ENCODE data around the gene ANXA1. TPM values are rescaled to one million over a fixed set of nuclear protein-coding genes. Genes with fewer than 3 reads are reported as not detected.

ANXA1 gene
- total RNA-seq, 1 donor from 2014 or later: 4,910 TPM

DNA sequence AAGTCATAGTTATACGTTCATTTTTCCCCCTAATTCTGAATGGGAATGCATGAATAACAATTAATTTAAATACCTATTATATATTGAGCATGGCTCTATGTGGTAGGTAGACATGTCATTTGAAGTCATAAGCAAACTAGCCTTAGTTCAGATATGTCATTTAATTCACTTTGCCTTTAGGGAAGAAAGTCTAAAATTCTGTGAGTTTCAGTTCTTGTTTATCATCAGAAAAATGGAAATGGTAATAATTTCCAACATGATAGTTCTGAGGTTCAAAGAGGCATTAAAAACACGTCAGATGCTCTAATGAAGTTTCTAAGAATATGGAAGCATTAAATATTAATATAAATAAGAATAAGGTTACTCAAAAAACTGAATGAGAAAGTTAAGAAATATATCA is 13.1 kb upstream of the ANXA1 start:
- no peak for ATAC-seq

DNA sequence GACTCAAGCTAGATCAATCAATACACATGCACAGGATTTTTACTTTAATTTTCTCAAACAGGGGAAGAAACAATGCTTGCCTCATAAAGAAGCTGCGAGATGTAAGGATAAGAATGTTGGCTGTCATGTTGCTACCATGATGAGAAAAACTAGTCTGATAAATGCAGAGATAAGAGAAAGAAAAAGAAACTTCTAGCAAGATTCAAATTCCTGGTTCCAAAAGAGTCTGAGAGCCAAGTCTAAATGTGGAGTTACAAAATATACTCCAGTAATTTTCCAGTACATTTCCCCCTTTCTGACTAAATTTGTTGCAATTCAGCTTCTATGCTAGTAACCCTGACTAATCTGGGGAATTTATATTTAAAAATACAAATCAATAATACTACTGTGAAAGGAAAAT is 10.4 kb upstream of the ANXA1 start:
- ATAC-seq: no peak

DNA sequence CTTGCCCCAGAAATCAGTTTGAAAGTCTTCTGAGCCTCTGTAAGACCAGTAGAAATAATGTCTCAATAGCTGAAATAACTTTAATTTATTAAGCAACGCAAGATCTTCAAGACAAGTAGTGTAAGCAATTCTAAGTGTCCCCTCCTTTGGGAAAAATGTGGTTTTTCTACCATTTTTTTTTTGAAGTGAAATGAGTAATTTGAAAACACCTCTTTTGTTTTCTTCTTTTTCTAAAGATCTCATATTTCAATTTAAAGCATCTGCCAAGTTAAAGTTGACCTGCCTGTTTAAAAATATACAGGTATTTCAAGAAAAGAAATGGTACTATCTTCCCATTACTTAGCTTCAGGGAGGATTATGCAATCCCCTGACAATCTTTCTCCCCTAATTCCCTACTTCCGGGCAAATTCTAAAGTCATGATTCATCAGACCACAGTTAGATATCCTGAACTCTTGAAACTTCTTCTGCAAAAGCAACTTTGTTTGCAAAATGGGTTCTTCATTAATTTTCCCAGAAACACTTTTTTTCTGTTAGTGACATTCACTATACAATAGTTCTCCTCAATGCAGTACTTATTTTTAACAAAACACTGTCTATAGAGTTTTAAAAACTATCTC is 7.8 kb upstream of the ANXA1 start:
- peak; percentile 81 for ATAC-seq

DNA sequence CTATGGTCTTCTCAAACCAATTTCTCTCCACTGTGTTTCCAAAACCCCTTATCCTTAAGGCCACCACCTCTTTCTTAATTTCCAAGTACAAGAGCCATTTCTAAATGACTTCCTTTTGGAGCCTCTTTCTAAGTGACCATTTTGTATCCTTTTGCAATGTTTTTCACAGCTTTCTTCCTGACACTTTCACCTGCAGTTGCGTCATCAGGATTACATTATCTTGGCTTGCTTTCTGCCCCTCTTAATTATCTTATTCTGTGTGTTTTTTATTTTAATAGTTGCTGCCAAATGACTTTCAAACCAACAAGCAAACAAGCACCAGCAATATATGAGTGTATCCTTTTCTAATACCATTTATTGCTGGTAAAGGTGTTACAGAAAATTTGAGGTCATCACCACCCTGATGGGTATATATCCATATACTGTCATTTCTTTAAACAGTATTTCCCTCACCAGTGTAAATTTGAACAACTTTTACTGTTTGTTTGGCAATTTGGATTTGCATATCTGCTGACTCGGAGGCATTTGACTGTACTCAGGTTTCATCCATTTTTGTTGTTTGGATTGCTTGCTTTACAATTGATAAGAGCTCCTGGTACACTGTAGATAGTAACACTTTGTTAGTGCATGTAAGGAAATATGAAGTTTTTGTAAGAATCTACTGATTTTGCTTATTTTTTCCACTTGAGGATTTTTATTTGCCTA is 5.4 kb upstream of the ANXA1 start:
- no peak for ATAC-seq

DNA sequence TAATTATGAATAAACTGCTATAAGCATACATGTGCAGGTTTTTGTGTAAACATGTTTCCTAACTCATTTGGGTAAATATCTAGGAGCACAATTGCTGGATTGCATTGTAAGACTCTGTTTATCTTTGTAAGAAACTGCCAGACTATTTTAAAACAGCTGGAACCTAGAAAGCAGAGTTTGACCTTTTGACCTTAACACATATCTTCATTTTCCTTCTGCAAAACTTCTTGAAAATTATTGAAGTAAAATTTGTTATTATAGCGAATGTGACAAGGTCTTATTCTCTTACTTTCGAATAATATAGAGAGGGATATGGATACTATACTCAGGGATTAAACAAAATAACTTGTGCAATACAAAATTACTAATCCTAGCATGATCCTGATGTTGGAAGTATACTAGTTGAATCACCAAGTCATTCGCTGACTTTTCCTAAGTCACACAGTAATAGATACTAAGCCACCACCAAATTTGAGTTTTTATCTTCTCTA is 3.2 kb upstream of the ANXA1 start:
- peak; percentile 39 for ATAC-seq

DNA sequence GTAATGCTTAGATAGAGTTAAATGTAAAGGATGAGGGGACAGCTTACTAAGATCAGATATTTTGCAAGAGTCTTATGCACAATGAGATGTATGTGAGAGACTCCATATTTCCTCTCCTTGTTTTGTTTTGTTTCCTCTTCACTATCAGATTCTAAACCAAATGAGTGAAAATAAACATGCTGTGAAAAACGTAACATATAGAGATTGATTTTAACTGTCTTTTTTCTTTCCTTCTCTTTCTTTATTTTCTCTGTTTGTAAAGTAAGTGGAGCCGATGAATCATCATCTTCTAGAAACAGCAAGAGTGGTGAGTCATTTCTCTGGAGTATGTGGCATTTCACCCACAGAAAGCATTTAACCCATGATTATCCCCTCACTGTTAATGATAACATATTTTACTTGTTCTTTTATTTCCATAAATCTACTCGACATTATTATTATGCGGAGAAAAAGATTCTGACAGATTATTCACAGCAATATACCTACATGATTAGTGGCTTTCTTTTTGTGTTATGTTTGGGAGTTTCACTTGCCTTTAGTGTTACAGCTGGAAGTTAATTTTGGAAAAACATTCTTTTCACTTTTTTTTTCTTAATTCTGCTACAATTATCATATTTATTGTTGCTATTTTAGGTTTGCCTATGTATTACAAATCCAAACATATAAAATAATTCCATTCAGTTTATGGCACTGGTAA is 2.1 kb upstream of the ANXA1 start:
- peak; percentile 32 for ATAC-seq

DNA sequence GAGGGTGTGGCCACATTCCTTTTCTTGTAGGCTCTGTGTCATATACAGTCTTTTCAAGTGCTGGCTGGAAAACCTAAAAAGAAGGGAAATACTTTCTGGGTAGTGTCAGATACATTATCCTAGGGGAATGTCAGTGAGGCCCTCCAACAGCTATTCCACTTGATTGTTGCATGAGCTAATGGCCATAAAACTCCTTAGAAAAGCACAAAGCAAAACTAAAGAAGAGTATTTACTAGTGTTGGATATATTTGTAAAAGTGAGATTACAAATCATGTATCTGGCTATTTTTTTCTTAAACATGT is 829 bp downstream of the ANXA1 start:
- ATAC-seq: peak; percentile 26

DNA sequence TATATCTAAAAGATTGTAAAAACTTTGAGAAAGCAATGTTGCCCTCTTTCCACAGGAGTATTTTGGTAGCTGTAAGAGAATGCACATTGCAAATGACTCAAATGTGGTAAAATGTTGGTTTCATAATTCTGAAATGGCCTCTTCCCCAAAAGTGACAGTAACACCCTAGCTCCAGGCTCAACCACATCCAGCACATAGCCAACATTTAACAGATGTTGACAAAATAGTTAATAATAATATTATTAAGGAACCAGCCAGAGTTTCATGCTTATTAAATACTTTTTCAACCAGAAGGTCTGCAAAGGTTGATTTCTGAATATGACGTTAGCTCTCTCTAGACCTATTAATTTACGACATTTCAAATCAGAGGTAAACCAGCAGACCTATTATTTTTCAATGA is 1.3 kb downstream of the ANXA1 start:
- no peak for ATAC-seq

DNA sequence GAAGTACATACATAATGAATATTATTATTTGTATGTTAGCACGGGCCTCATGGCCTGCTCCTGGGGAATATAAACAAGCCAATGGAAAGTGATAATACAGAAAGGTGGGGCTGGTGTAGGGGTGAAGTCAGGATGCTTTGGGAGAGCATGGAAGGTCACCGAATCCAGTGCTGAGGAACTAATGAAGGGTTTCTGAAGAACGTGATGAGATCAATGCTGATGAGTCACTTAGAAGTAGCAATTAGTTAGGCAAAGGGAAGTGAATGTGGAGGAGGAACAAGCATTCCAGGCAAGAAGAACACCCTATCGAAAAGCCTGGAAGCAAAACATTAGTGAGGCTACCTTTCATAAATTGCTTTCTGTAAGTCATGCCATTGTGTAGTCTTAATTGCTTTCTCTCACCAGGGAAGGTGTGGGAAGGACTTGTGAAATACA is 2.1 kb downstream of the ANXA1 start:
- ATAC-seq: peak; percentile 55

DNA sequence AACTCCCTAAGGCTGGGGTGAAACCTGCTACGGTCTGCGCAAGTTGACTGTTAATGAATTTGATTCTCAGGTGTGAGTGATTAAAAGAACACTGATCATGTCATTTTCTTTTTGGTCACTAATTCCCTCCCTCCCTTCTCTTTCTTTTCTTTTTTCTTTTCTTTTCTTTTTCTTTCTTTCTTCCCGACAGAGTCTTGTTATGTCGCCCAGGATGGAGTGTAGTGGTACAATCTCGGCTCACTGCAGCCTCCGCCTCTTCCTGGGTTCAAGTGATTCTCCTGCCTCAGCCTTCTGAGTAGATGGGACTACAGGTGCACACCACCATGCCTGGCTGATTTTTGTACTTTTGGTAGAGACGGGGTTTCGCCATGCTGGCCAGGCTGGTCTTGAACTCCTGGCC is 2.6 kb downstream of the ANXA1 start:
- no peak for ATAC-seq

DNA sequence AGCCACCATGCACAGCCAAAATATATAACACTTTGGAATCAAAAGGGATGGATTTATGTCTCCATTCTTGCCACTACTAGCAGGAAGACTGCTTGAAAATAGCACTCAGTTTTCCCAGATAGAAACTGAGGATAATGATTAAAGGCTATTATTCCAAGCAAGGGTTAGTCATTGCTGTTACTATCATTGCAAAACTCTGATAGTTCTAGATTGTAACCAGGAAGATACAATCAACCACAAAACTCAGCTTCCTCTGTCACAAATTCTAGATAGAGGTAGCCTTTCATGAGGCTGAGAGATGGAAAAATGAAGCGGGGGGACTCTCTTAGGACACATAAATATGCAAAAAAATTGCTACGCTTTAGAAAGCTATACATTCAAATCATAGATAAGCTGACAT is 3.1 kb downstream of the ANXA1 start:
- ATAC-seq: no peak

DNA sequence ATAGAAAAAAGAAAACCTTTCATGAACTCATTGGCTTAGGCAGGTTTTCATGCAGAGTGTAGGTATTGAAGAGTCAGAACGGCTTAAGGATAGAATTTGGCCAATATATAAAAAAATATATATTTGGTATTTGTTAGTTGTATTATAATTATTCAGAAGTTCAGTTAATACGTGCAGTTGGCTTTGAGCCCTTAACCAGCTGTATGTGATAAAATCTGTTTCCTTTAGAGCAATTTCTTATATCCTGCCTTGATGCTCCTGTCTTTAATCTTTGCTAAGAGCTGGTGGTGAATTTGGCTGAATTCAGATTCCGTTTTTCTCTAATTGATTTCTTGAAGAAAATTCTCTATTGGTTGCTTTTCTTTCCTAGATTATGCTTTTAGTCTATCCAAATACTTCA is 3.7 kb downstream of the ANXA1 start:
- no peak for ATAC-seq

DNA sequence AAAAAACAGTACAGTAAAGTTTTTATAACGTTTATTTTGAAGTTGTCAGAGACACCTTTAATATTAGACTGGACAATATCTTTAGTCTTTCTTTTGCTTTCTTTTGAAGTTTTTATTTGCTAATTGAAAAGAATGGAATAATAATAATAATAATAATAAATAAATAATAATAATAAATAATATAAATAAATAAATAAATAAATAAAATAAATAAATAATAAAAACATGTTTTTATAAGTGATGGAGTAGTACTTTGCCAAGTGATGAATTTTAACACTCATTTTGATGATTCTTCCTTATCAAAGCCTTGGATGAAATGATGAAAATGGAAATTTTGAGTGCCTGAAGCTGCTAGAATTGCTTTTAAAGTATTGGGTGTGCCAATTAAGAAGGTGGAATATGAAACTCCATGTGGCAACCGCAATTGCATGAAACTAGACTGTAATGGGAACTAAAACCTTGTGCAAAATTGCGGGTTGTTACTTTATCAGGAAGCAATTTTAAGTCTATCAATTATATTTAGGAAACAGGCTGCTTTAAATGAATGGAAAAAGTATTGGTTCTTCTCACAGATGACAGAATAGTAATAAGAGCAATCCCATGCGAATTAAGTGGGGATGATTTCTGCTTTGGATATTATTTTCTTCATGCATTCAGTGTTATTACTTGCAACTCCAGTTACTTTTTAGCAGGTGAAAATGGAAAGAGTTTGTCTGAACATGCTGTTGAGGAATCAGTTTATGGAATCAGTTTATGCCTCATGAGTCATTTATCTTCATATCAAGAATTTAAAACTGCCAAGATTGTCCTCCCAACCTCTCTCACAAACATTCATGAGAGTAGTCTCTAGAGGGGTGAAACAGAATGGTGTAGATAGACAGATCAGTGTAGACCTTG is 4.6 kb downstream of the ANXA1 start:
- no peak for ATAC-seq

DNA sequence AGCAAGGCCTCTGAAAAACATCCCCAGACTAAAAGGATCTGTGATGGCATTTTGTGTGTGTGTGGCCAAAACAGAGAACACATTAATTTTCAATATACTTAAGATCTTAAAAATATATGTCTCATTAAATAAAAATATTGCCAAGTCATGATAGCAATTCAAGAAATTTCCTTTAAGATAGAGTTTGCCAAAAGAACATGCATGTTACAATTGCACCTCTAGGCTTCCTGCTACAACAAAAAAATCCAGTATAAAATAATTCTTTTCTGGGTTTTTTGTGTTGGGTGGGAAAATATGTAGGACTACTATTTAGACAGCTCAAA is 5.2 kb downstream of the ANXA1 start:
- ATAC-seq: no peak

DNA sequence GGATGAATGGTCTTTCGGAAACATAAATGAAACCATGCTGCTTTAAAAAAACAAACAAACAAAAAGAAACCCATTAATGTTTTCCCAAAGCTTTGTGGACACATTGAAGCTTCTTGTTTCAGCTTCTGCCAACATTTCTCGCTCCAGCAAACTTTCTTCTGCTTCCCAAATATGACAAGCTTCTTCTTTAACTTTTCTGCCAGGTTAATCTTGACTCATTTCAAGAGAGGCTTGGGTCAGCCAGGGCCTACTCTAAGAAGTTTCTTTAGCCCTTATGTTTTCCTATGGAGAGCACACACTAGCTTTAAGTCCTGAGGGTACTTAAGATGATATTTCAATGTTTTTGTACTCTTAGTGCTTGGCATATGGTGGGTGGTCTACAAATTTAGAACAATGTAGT is 6.1 kb downstream of the ANXA1 start:
- peak; percentile 18 for ATAC-seq

DNA sequence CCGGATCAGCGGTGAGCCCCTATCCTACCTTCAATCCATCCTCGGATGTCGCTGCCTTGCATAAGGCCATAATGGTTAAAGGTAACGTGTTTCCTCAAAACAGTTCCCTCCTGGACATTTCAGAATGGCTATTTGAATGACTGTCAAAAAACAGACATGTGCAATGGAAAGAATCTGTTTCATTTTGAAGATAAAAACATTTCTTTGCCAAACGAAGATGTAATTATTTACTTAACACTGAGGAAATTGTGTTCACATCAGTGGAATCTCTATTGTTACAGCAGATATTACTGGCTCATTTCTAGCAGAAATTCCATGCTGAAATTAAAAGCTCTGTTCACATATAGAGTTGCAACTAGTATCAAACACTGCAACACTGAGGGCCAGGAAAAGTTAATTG is 7.1 kb downstream of the ANXA1 start:
- ATAC-seq: no peak

DNA sequence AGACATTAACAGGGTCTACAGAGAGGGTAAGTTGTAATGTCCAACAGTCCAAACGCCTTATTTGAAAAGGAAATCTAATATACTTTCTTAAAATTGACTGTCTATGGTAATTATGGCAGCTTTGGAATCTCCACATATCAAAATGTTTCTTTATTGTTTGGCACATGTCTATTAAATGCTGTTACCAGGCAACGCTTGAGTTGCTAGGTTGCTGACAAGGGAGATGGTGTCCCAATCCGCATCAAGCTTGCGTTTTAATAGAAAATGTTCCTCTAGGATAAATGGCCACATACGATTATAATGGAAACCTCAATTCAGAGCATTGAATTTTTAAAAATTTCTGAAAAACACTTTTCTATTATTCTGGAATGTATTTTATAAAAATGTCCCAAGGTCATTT is 9.2 kb downstream of the ANXA1 start:
- no peak for ATAC-seq

DNA sequence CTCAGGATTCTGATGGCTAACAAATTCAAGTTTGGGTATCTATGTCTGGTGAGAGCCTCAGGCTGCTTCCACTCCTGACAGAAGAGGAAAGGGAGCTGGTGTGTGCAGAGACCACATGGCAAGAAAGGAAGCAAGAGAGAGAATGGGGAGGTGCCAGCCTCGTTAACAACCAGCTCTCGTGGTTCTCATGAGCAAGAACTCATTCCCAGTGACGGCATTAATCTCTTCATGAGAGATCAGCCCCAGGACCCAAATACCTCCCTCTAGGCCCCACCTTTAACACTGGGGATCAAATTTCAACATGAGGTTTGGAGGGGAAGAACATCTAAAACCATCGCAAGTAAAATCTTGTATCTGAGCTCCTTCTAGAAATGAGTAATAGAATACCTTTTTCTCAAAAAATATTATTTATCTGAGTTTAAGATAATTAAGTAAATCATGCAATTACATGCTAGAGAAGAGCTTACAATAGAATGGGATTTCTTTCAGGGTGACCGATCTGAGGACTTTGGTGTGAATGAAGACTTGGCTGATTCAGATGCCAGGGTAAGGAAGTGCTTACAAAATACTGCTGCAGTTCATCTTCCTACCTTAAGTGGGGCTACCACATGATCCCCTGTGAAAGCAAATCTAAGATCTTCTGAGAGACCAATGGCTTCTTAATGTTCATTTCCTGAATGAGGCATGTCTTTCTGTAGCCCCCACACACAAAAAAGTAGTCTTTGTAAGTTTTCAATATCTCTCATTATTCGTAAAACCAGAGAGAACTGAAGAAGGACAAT is 11.5 kb downstream of the ANXA1 start:
- peak; percentile 9 for ATAC-seq

DNA sequence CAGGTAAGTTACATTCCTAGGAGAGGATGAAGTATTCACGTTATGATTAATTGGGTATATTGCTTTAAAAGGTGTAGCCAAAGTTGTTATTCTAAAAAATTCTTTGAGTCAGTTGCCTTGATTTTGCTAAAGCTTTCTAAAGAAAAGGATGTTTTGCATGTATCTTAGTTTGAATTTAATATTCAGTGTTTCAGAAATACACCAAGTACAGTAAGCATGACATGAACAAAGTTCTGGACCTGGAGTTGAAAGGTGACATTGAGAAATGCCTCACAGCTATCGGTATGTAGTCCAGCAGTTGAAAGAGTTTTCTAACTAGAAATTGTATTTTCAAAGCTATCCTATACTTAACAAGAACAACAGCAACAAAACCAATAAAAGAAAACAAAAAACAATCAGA is 14.2 kb downstream of the ANXA1 start:
- no peak for ATAC-seq

DNA sequence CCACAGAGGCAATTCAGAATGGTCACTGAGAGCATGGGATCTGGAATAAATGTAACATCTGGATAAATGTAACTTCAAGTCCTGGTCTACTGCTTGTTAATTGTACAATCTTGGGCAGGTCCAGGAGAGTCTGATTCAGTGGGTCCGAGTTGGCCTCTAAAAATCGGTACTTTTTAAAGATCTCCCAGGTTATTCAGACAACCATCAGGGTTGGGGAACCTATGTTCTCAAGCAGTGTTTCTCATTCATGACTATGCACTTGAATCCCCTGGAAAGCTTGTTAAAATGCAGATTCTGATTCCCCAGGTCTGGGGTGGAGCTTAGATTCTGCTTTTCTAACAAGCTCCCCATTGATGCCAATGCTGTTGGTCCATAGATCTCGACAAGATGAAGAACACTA is 14.8 kb downstream of the ANXA1 start:
- ATAC-seq: peak; percentile 1

DNA sequence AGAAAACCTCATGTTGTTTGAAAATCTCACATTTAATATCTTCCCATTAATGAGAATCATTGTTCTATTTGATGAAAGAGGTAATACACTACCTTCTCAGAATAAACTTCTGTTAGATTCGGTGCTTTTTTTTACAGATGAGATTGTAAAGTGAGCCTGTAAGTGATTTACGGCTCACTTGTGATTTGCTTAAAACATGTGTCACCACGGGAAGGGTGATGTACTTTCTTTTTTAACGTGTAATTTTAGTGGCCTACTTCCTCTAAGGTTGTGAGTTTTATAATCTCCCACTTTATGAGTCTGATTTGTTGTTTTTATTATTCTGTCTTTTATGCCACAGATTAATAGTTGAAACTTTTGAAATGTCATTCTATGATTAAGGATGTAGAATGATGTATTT is 15.9 kb downstream of the ANXA1 start:
- ATAC-seq: no peak

DNA sequence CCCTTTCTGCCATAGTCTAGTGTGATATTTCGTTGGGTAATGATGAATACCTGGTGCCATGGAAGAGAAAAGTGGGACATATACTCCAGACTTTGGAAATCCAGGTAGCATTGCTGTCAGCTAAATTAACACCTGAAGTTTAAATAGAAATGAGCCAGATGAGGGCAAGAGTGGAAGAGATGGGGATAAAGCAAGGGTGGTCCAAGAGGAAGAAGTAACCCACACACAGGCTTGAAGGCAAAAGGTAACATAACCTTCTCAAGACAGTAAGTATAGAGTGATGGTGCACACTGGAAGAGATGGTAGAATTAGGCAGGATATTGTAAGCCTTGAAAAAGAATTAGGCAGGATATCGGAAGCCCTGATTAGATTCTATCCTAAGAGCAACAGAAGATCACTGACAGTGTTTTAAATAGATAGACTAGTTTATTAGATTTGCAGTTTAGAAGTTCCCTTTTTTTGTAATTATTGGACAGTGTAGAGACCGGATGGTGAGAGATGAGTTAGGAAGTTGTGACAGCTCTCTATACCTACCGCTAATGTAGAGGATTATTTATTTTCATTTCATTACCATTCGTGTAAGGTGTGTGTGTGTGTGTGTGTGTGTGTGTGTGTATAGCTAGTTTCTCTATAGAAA is 16.8 kb downstream of the ANXA1 start:
- no peak for ATAC-seq

All from esophagus mucosa (tissue), 1 donor.